Caco-2 (cell line): Measurements from ENCODE around the gene THAP5. TPM values are rescaled to one million over a fixed set of nuclear protein-coding genes. Genes with fewer than 3 reads are reported as not detected.

ENCODE experiments used
- BruUV-seq: library from RNA; stranded (reverse); fragments of 400-500 nt; replicated peaks from 2 replicates; lab custom pipeline; 2021; lab: Mats Ljungman, UMichigan
- CTCF ChIA-PET: fragments of 300-600 bp; sonication (Branson Sonifier 250); formaldehyde crosslinking; loops from one replicate; lab custom pipeline; 2022; ENCODE audit warnings: antibody characterized with exemption; lab: Charles Lee
- POLR2A ChIA-PET: fragments of 300-600 bp; sonication (Branson Sonifier 250); formaldehyde crosslinking; loops from one replicate; lab custom pipeline; 2022; ENCODE audit warnings: antibody characterized with exemption; lab: Charles Lee
- DNase-seq, 2 experiments: peaks; one replicate each; pipeline versions ENCODE4 v3.0.0 to v3.0.0-alpha.2; 2020 to 2022
- H3K27me3 ChIP-seq: replicated peaks from 2 replicates; pipeline ENCODE4 v1.6.0; 2011; ENCODE audit warnings: low read length; ENCODE audit not compliant: control insufficient read depth, insufficient read depth
- H3K36me3 ChIP-seq: 2 replicates; pipeline ENCODE4 v1.5.1; 2011; ENCODE audit warnings: low read length; ENCODE audit not compliant: control insufficient read depth, insufficient read depth
- H3K4me1 ChIP-seq: fragments of 250-450 bp; sonication (Bioruptor Pico); 2 replicates; pipeline ENCODE4 v1.5.1; 2020; ENCODE audit warnings: mild to moderate bottlenecking
- H3K4me3 ChIP-seq: 2 replicates; pipeline ENCODE4 v1.5.1; 2011; ENCODE audit warnings: low read depth, mild to moderate bottlenecking, control low read depth, low read length
- H3K9me3 ChIP-seq: fragments of 250-450 bp; sonication (Bioruptor Pico); 2 replicates; pipeline ENCODE4 v1.5.1; 2020; ENCODE audit warnings: mild to moderate bottlenecking, moderate library complexity
- H3K27ac Mint-ChIP-seq: one replicate; pipeline ENCODE4 v1.8.0; 2022; ENCODE audit warnings: mixed read lengths; ENCODE audit not compliant: unreplicated experiment
- H3K27me3 Mint-ChIP-seq: one replicate; pipeline ENCODE4 v1.8.0; 2022; ENCODE audit warnings: mixed read lengths; ENCODE audit not compliant: insufficient read depth, unreplicated experiment
- H3K36me3 Mint-ChIP-seq: one replicate; pipeline ENCODE4 v1.8.0; 2022; ENCODE audit warnings: mild to moderate bottlenecking, mixed read lengths; ENCODE audit not compliant: insufficient read depth, unreplicated experiment
- H3K4me1 Mint-ChIP-seq: one replicate; pipeline ENCODE4 v1.8.0; 2022; ENCODE audit warnings: low read depth, mixed read lengths; ENCODE audit not compliant: unreplicated experiment
- H3K4me3 Mint-ChIP-seq: one replicate; pipeline ENCODE4 v1.8.0; 2022; ENCODE audit warnings: mild to moderate bottlenecking, moderate library complexity, mixed read lengths; ENCODE audit not compliant: unreplicated experiment
- H3K9me3 Mint-ChIP-seq: one replicate; pipeline ENCODE4 v1.8.0; 2022; ENCODE audit warnings: mixed read lengths; ENCODE audit not compliant: unreplicated experiment
- intact Hi-C: fragments of 100-400 bp; cut with micrococcal nuclease; formaldehyde crosslinking; loops from one replicate; pipeline ENCODE4 v1.10.0; 2022; ENCODE audit not compliant: unreplicated experiment
- total RNA-seq: library from RNA; stranded (reverse); gene quantifications from 2 replicates; pipeline ENCODE4 v1.2.3, GENCODE V29; 2022
- TF ChIP-seq, protein P1 (sequence below), 2 experiments: fragments of 200-600 bp in 1 of 2; IDR thresholded peaks; 1 replicate in 1 of 2; 2 replicates in 1 of 2; pipeline versions ENCODE4 v1.5.1 to v1.8.0; 2011 to 2022; ENCODE audit warnings: antibody characterized with exemption in 1 of 2, control low read depth in 1 of 2, inconsistent platforms in 1 of 2, low read depth in 1 of 2, low read length in 1 of 2, mild to moderate bottlenecking in 1 of 2, moderate library complexity in 1 of 2; ENCODE audit not compliant: insufficient read depth in 1 of 2, severe bottlenecking in 1 of 2, unreplicated experiment in 1 of 2

The THAP5 gene
- total RNA-seq, 1 experiment from 2014 or later: 20.4 TPM

- no peaks in the 10 kb centered on the region for H3K27me3 ChIP-seq
- CTCF ChIA-PET: no interaction called here
- BruUV-seq: no TSS peak
- no peaks in the 10 kb centered on the region for H3K36me3 ChIP-seq
- Mint-ChIP-seq H3K27me3 (no peaks in the 10 kb centered on the region), H3K9me3 (no peaks in the 10 kb centered on the region), H3K27ac (no peak overlapping the region), H3K36me3 (no peaks in the 10 kb centered on the region), H3K4me3 (no peak overlapping the region), H3K4me1 (peaks cover 12% of the 10 kb centered on the region)
- TF ChIP-seq, protein P1, sequence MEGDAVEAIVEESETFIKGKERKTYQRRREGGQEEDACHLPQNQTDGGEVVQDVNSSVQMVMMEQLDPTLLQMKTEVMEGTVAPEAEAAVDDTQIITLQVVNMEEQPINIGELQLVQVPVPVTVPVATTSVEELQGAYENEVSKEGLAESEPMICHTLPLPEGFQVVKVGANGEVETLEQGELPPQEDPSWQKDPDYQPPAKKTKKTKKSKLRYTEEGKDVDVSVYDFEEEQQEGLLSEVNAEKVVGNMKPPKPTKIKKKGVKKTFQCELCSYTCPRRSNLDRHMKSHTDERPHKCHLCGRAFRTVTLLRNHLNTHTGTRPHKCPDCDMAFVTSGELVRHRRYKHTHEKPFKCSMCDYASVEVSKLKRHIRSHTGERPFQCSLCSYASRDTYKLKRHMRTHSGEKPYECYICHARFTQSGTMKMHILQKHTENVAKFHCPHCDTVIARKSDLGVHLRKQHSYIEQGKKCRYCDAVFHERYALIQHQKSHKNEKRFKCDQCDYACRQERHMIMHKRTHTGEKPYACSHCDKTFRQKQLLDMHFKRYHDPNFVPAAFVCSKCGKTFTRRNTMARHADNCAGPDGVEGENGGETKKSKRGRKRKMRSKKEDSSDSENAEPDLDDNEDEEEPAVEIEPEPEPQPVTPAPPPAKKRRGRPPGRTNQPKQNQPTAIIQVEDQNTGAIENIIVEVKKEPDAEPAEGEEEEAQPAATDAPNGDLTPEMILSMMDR (IDR thresholded peaks at IDR 0.05; ENCODE audit: insufficient read depth in 1 of 2, low read depth in 1 of 2, low read length in 1 of 2, severe bottlenecking in 1 of 2, unreplicated experiment in 1 of 2): no peak
- no peak for DNase-seq
- no peaks in the 10 kb centered on the region for H3K9me3 ChIP-seq
- intact Hi-C loops: loop anchor here (5.0 kb wide), 1 partner anchor 196 kb away; no protein-coding TSS in a partner anchor
- POLR2A ChIA-PET: no interaction called here
- peaks cover 11% of the 10 kb centered on the region; the same call in 1 of the 2 replicates for H3K4me1 ChIP-seq
- no peak overlapping the region for H3K4me3 ChIP-seq
Measured at GRCh38 chr7:108611268-108611667, 41.8 kb upstream of the THAP5 start.

GRCh38 chr7:108609643-108610042 lies 40.1 kb upstream of the THAP5 start:
- BruUV-seq: no TSS peak
- POLR2A ChIA-PET: no interaction called here
- no peaks in the 10 kb centered on the region for H3K27me3 Mint-ChIP-seq

DNA sequence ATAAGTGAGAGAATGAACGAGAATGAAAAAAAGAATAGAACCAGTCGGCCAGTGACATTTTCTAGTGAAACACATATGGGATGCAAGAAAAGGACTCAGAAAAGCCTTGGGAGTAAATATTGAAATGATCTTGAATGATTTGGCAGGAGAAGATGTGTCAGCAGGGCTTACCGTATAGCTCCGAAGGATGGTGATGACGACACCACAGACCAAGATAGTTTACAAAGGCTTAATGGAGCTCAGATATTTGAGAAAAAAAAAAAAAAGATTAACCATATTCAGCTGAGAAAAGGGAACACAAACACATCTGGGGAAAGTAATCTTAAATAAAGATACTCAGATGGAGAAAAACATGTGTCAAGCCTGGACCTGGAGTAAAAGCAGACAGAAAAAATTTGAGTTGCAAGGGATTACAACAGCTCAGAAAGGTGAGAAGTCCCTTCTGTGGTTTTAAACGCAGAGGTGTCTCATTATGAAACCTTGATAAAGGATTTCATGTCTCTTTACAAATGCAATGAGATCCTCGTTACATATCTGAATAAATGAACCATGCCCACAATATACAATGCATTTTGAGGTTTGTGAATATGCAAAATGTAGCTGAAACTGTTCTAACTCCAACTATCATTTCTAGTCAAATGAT lies 36.2 kb upstream of the THAP5 start:
- no peaks in the 10 kb centered on the region for H3K27me3 ChIP-seq
- H3K4me3 Mint-ChIP-seq: no peak overlapping the region
- H3K9me3 Mint-ChIP-seq: no peaks in the 10 kb centered on the region
- no peak for DNase-seq
- H3K9me3 ChIP-seq: no peaks in the 10 kb centered on the region
- no peaks in the 10 kb centered on the region for H3K27me3 Mint-ChIP-seq
- H3K27ac Mint-ChIP-seq: no peak overlapping the region
- H3K36me3 Mint-ChIP-seq: no peaks in the 10 kb centered on the region
- H3K36me3 ChIP-seq: no peaks in the 10 kb centered on the region
- BruUV-seq: no TSS peak
- TF ChIP-seq, protein P1 (IDR thresholded peaks at IDR 0.05; ENCODE audit: insufficient read depth in 1 of 2, low read depth in 1 of 2, low read length in 1 of 2, severe bottlenecking in 1 of 2, unreplicated experiment in 1 of 2): no peak
- no peaks in the 10 kb centered on the region for H3K4me1 ChIP-seq
- no peak overlapping the region for H3K4me3 ChIP-seq
- intact Hi-C loops: no loop called here
- ChIA-PET POLR2A (no interaction called here), CTCF (interaction anchor here (1.5 kb wide), 1 partner anchor 13 kb away, joined by 3 read pairs; no protein-coding TSS in a partner anchor)
- H3K4me1 Mint-ChIP-seq: no peaks in the 10 kb centered on the region

More at GRCh38 chr7:108609643-108610042, 40.1 kb upstream of the THAP5 start:
- Histone ChIP-seq H3K27me3 (no peaks in the 10 kb centered on the region), H3K4me1 (peaks cover 11% of the 10 kb centered on the region; the same call in 1 of the 2 replicates), H3K36me3 (no peaks in the 10 kb centered on the region), H3K4me3 (no peak overlapping the region), H3K9me3 (no peaks in the 10 kb centered on the region)
- TF ChIP-seq, protein P1 (IDR thresholded peaks at IDR 0.05; ENCODE audit: insufficient read depth in 1 of 2, low read depth in 1 of 2, low read length in 1 of 2, severe bottlenecking in 1 of 2, unreplicated experiment in 1 of 2): no peak
- no peaks in the 10 kb centered on the region for H3K36me3 Mint-ChIP-seq
- intact Hi-C loops: loop anchor here (5.0 kb wide), 1 partner anchor 198 kb away; no protein-coding TSS in a partner anchor
- no peak overlapping the region for H3K27ac Mint-ChIP-seq
- H3K9me3 Mint-ChIP-seq: no peaks in the 10 kb centered on the region
- DNase-seq: no peak
- H3K4me3 Mint-ChIP-seq: no peak overlapping the region
- CTCF ChIA-PET: no interaction called here
- H3K4me1 Mint-ChIP-seq: peaks cover 12% of the 10 kb centered on the region
